ENCODE results near the gene ASB9. TPM values are rescaled to one million over a fixed set of nuclear protein-coding genes. Genes with fewer than 3 reads are reported as not detected.

The ASB9 gene
- total and polyA plus RNA-seq, 8 donors = 1.5 to 41.7 (median 4.1) TPM

- Histone ChIP-seq H3K9me3 (no peaks in the 10 kb centered on the region), H3K27me3 (peaks cover 0 to 7% (median 0%) of the 10 kb centered on the region in 4 donors), H3K4me3 (no peak overlapping the region), H3K27ac (peak overlapping the region in 3 of 4 donors; percentile 28 to 71 (median 56)), H3K4me1 (peaks cover 7 to 21% (median 19%) of the 10 kb centered on the region in 3 donors), H3K36me3 (no peaks in the 10 kb centered on the region)
- FAIRE-seq = no peak
- peak in 3 of 4 donors; percentile 19 to 31 (median 25) for ATAC-seq
- TF ChIP-seq CTCF (IDR thresholded peaks at IDR 0.05) = no peak
- 59 to 71% methylated on average over 3 of the region's 3 CpGs for whole genome bisulfite sequencing, 2 donors
- no peak for DNase-seq
- intact Hi-C loops (cut with DNase I) = no loop called here
Observed at GRCh38 chrX:15298780-15299179, 28.9 kb upstream of the ASB9 start.

GRCh38 chrX:15298201-15298600, 28.3 kb upstream of the ASB9 start:
- no peak for FAIRE-seq
- no peak overlapping the region for H3K4me3 ChIP-seq
- 80 to 88% methylated on average over 2 of the region's 2 CpGs for WGBS, 2 donors

GRCh38 chrX:15293451-15293850, 23.6 kb upstream of the ASB9 start:
- no peak for TF ChIP-seq CTCF (IDR thresholded peaks at IDR 0.05)
- FAIRE-seq (no peak), ATAC-seq (no peak), DNase-seq (no peak)
- no peak overlapping the region for H3K27ac ChIP-seq
- no peaks in the 10 kb centered on the region for H3K36me3 ChIP-seq
- peaks cover 0 to 24% (median 0%) of the 10 kb centered on the region in 4 donors for H3K27me3 ChIP-seq
- no peaks in the 10 kb centered on the region for H3K4me1 ChIP-seq
- no peak overlapping the region for H3K4me3 ChIP-seq
- H3K9me3 ChIP-seq = no peaks in the 10 kb centered on the region
- WGBS, 2 donors = 88 to 93% methylated on average over 2 of the region's 2 CpGs
- intact Hi-C loops (cut with DNase I) = no loop called here

More at GRCh38 chrX:15298201-15298600, 28.3 kb upstream of the ASB9 start:
- ATAC-seq = no peak
- H3K36me3 ChIP-seq = no peaks in the 10 kb centered on the region
- intact Hi-C loops (cut with DNase I) = no loop called here
- H3K4me1 ChIP-seq = peaks cover 7 to 21% (median 19%) of the 10 kb centered on the region in 3 donors
- H3K27ac ChIP-seq = peak overlapping the region in 2 of 4 donors; percentile 56 to 71
- TF ChIP-seq CTCF (IDR thresholded peaks at IDR 0.05) = no peak
- peaks cover 0 to 11% (median 0%) of the 10 kb centered on the region in 4 donors for H3K27me3 ChIP-seq
- H3K9me3 ChIP-seq = no peaks in the 10 kb centered on the region
- no peak for DNase-seq

- ATAC-seq (no peak), DNase-seq (no peak), FAIRE-seq (no peak)
- peaks cover 0 to 24% (median 0%) of the 10 kb centered on the region in 4 donors for H3K27me3 ChIP-seq
- intact Hi-C loops (cut with DNase I) = no loop called here
- H3K4me1 ChIP-seq = no peaks in the 10 kb centered on the region
- no peak for TF ChIP-seq CTCF (IDR thresholded peaks at IDR 0.05)
- H3K9me3 ChIP-seq = no peaks in the 10 kb centered on the region
- H3K36me3 ChIP-seq = no peaks in the 10 kb centered on the region
- 82 to 83% methylated on average over 3 of the region's 3 CpGs for WGBS, 2 donors
- H3K27ac ChIP-seq = no peak overlapping the region
- no peak overlapping the region for H3K4me3 ChIP-seq
Observed at GRCh38 chrX:15292861-15293260, 23.0 kb upstream of the ASB9 start.

- TF ChIP-seq CTCF (IDR thresholded peaks at IDR 0.05) = no peak
- intact Hi-C loops (cut with DNase I) = no loop called here
Observed at GRCh38 chrX:15277604-15278003, 7.7 kb upstream of the ASB9 start.

More at GRCh38 chrX:15277604-15278003, 7.7 kb upstream of the ASB9 start:
- H3K4me3 ChIP-seq = no peak overlapping the region
- DNase-seq (no peak), ATAC-seq (peak in 2 of 4 donors; percentile 52 to 60), FAIRE-seq (no peak)
- peaks cover 0 to 10% (median 3%) of the 10 kb centered on the region in 4 donors for H3K27me3 ChIP-seq
- H3K36me3 ChIP-seq = no peaks in the 10 kb centered on the region
- no peak overlapping the region for H3K27ac ChIP-seq
- 17 to 27% methylated on average over 1 of the region's 1 CpG for WGBS, 2 donors
- no peaks in the 10 kb centered on the region for H3K4me1 ChIP-seq
- no peaks in the 10 kb centered on the region for H3K9me3 ChIP-seq

Measured in pancreas (tissue), 10 donors.